CD4-positive, alpha-beta T cell treated with Interleukin-12 subunit alpha and Interleukin-12 subunit beta, for 1 hour (primary cell): ENCODE data around the gene ABHD6.
"Not testable (repeated sequence)": the region's sequence is repeated elsewhere in the genome, so short reads cannot be mapped to it uniquely, and the experiment has no call there.

Experiments
- DNase-seq: peaks from one replicate; pipeline ENCODE4 v3.0.0-alpha.2; 2020

ABHD6 gene

GRCh38 chr3:58243976-58244585 is 6.5 kb downstream of the ABHD6 start:
- DNase-seq = no peak

GRCh38 chr3:58246148-58247047 is 8.8 kb downstream of the ABHD6 start:
- DNase-seq = no peak

- DNase-seq = no peak
These were observed 11.9 kb downstream of the ABHD6 start for GRCh38 chr3:58249358-58250092.

GRCh38 chr3:58250093-58250707 is 12.6 kb downstream of the ABHD6 start:
- no peak for DNase-seq

GRCh38 chr3:58251631-58252035 is 14.0 kb downstream of the ABHD6 start:
- no peak for DNase-seq

- DNase-seq = no peak
These were observed 16.6 kb downstream of the ABHD6 start for GRCh38 chr3:58254144-58254543.

- DNase-seq = no peak
These were observed 18.5 kb downstream of the ABHD6 start for GRCh38 chr3:58256061-58256460.

- DNase-seq = no peak
These were observed 18.9 kb downstream of the ABHD6 start for GRCh38 chr3:58256511-58256910.

- no peak for DNase-seq
These were observed 20.9 kb downstream of the ABHD6 start for GRCh38 chr3:58258392-58259055.

- DNase-seq = no peak
These were observed 22.7 kb downstream of the ABHD6 start for GRCh38 chr3:58260261-58260731.

GRCh38 chr3:58260733-58261132 is 23.1 kb downstream of the ABHD6 start:
- no peak for DNase-seq

GRCh38 chr3:58261954-58262666 is 24.5 kb downstream of the ABHD6 start:
- no peak for DNase-seq

- DNase-seq = no peak
These were observed 29.0 kb downstream of the ABHD6 start for GRCh38 chr3:58266577-58266976.

- not testable (repeated sequence) for DNase-seq
These were observed 30.0 kb downstream of the ABHD6 start for GRCh38 chr3:58267543-58267942.

- DNase-seq = no peak
These were observed 31.8 kb downstream of the ABHD6 start for GRCh38 chr3:58269356-58269755.

- DNase-seq = no peak
These were observed 32.9 kb downstream of the ABHD6 start for GRCh38 chr3:58270485-58270884.

GRCh38 chr3:58271901-58272501 is 34.4 kb downstream of the ABHD6 start:
- DNase-seq = no peak

- no peak for DNase-seq
These were observed 35.3 kb downstream of the ABHD6 start for GRCh38 chr3:58272891-58273290.

GRCh38 chr3:58273362-58273761 is 35.8 kb downstream of the ABHD6 start:
- not testable (repeated sequence) for DNase-seq

GRCh38 chr3:58274027-58274614 is 36.5 kb downstream of the ABHD6 start:
- no peak for DNase-seq

- no peak for DNase-seq
These were observed 43.5 kb downstream of the ABHD6 start for GRCh38 chr3:58281069-58281468.
